GM23248 (cell line): ENCODE results near the gene MYO18B. TPM values are rescaled to one million over a fixed set of nuclear protein-coding genes. Genes with fewer than 3 reads are reported as not detected.
"Not testable (repeated sequence)": the region's sequence is repeated elsewhere in the genome, so short reads cannot be mapped to it uniquely, and the experiment has no call there.

Experiments
- DNase-seq: peaks from one replicate; pipeline ENCODE4 v3.0.0-alpha.2; 2015
- H2AFZ ChIP-seq: fragments of 200-600 bp; sonication (generic); 2 replicates; pipeline ENCODE4 v1.6.1; 2016; ENCODE audit warnings: antibody characterized with exemption
- H3F3A ChIP-seq: fragments of 200-600 bp; sonication (generic); 2 replicates; pipeline ENCODE4 v1.6.1; 2016; ENCODE audit warnings: mild to moderate bottlenecking, antibody characterized with exemption, mixed run types; ENCODE audit not compliant: insufficient read depth
- H3K27ac ChIP-seq: fragments of 200-600 bp; sonication (generic); 2 replicates; pipeline ENCODE4 v1.5.1; 2016; ENCODE audit warnings: mild to moderate bottlenecking
- H3K27me3 ChIP-seq: fragments of 200-600 bp; sonication (generic); replicated peaks from 2 replicates; pipeline ENCODE4 v1.6.1; 2016; ENCODE audit warnings: mild to moderate bottlenecking; ENCODE audit not compliant: insufficient read depth
- H3K36me3 ChIP-seq: fragments of 200-600 bp; sonication (generic); 2 replicates; pipeline ENCODE4 v1.6.1; 2016; ENCODE audit warnings: low read depth, mild to moderate bottlenecking
- H3K4me1 ChIP-seq: fragments of 200-600 bp; sonication (generic); 2 replicates; pipeline ENCODE4 v1.6.1; 2016; ENCODE audit warnings: mild to moderate bottlenecking; ENCODE audit not compliant: insufficient read depth
- H3K4me2 ChIP-seq: fragments of 200-600 bp; sonication (generic); one replicate; pipeline ENCODE4 v1.6.1; 2016; ENCODE audit warnings: mild to moderate bottlenecking; ENCODE audit not compliant: unreplicated experiment
- H3K4me3 ChIP-seq: fragments of 200-600 bp; sonication (generic); 2 replicates; pipeline ENCODE4 v1.5.1; 2016; ENCODE audit warnings: mild to moderate bottlenecking
- H3K79me2 ChIP-seq: fragments of 200-600 bp; sonication (generic); 2 replicates; pipeline ENCODE4 v1.6.1; 2016; ENCODE audit warnings: mild to moderate bottlenecking; ENCODE audit not compliant: insufficient read depth
- H3K9ac ChIP-seq: fragments of 200-600 bp; sonication (generic); 2 replicates; pipeline ENCODE4 v1.6.1; 2016; ENCODE audit warnings: mild to moderate bottlenecking
- H3K9me2 ChIP-seq: fragments of 200-600 bp; sonication (generic); 2 replicates; pipeline ENCODE4 v1.6.1; 2016; ENCODE audit warnings: mixed run types, mild to moderate bottlenecking, moderate library complexity; ENCODE audit not compliant: insufficient read depth
- H3K9me3 ChIP-seq: fragments of 200-600 bp; sonication (generic); one replicate; pipeline ENCODE4 v1.6.1; 2017; ENCODE audit warnings: low read depth
- H4K20me1 ChIP-seq: fragments of 200-600 bp; sonication (generic); 2 replicates; pipeline ENCODE4 v1.6.0; 2016; ENCODE audit not compliant: insufficient read depth
- EZH2 ChIP-seq: fragments of 200-600 bp; sonication (generic); IDR thresholded peaks from 2 replicates; pipeline ENCODE4 v1.6.1; 2018; ENCODE audit warnings: antibody characterized with exemption, mild to moderate bottlenecking; ENCODE audit not compliant: insufficient read depth, poor library complexity, severe bottlenecking
- EZH2phosphoT487 ChIP-seq: fragments of 200-600 bp; sonication (generic); IDR thresholded peaks from 2 replicates; pipeline ENCODE4 v1.6.1; 2018; ENCODE audit warnings: antibody characterized with exemption, moderate library complexity, mild to moderate bottlenecking, low read depth; ENCODE audit not compliant: insufficient read depth
- WGBS, 2 experiments: methylation state at CpG; one replicate each; pipeline ENCODE4 v1.1.6; 2015 to 2017; ENCODE audit warnings: low lambda C conversion rate in 2 of 2, low coverage in 1 of 2; ENCODE audit errors: missing lambda C conversion rate in 2 of 2; 5-methylcytosine and 5-hydroxymethylcytosine counted together
- in situ Hi-C: fragments of 300-500 bp; cut with MboI; formaldehyde crosslinking; loops from 2 replicates; pipeline ENCODE4 v1.15.0; 2020
- polyA plus RNA-seq: library from polyadenylated mRNA; unstranded; fragments of >200 nt; fragmentation: Nextera tagmentation; extraction: Ambion mirVana; gene quantifications from 2 replicates; pipeline ENCODE4 v1.2.1, GENCODE V29; 2016
- total RNA-seq: library from RNA; depleted of rRNA; stranded (reverse); fragments of >200 nt; shearing (Covaris generic); gene quantifications from 2 replicates; pipeline ENCODE4 v1.2.3, GENCODE V29; 2014

The MYO18B gene
- total and polyA plus RNA-seq, 2 experiments from 2014 or later, result not detected

- TF ChIP-seq EZH2phosphoT487, result no peak
- no peak for TF ChIP-seq EZH2
- Histone ChIP-seq H2AFZ (no peak overlapping the region), H3K27me3 (no peaks in the 10 kb centered on the region), H3F3A (no peaks in the 10 kb centered on the region), H3K27ac (no peak overlapping the region), H3K9me3 (no peaks in the 10 kb centered on the region), H3K4me2 (no peak overlapping the region), H3K4me1 (no peaks in the 10 kb centered on the region), H3K9ac (no peak overlapping the region), H3K9me2 (no peaks in the 10 kb centered on the region), H3K36me3 (no peaks in the 10 kb centered on the region), H4K20me1 (no peaks in the 10 kb centered on the region), H3K79me2 (no peaks in the 10 kb centered on the region), H3K4me3 (no peak overlapping the region)
- DNase-seq, result no peak
- 76 to 80% methylated on average over 5 of the region's 5 CpGs for WGBS, 2 experiments
- in situ Hi-C loops, result no loop called here
These were observed 35.8 kb upstream of the MYO18B start for GRCh38 chr22:25706197-25706596.

- H4K20me1 ChIP-seq, H3K27me3 ChIP-seq, H3K27ac ChIP-seq, H3K4me3 ChIP-seq, H3K9ac ChIP-seq, in situ Hi-C loops, H3K9me3 ChIP-seq, DNase-seq, H2AFZ ChIP-seq, H3K4me2 ChIP-seq, H3F3A ChIP-seq, H3K79me2 ChIP-seq, H3K9me2 ChIP-seq, H3K4me1 ChIP-seq, H3K36me3 ChIP-seq: not testable (repeated sequence)
- WGBS, 2 experiments, result 66 to 70% methylated on average over 6 of the region's 6 CpGs
These were observed 33.6 kb upstream of the MYO18B start for GRCh38 chr22:25708430-25708829.

GRCh38 chr22:25709758-25710157, 32.2 kb upstream of the MYO18B start:
- Histone ChIP-seq H3K36me3 (no peaks in the 10 kb centered on the region), H3K27me3 (no peaks in the 10 kb centered on the region), H3K27ac (no peak overlapping the region), H3K9me2 (no peaks in the 10 kb centered on the region), H3K4me2 (no peak overlapping the region), H4K20me1 (no peaks in the 10 kb centered on the region), H3K4me3 (no peak overlapping the region), H3K9me3 (no peaks in the 10 kb centered on the region), H2AFZ (no peak overlapping the region), H3K9ac (no peak overlapping the region), H3K4me1 (no peaks in the 10 kb centered on the region), H3K79me2 (no peaks in the 10 kb centered on the region), H3F3A (no peaks in the 10 kb centered on the region)
- DNase-seq, result no peak
- in situ Hi-C loops, result no loop called here
- WGBS, 2 experiments, result 87 to 91% methylated on average over 6 of the region's 6 CpGs
- TF ChIP-seq EZH2phosphoT487 (no peak), EZH2 (no peak)

GRCh38 chr22:25710501-25710900, 31.5 kb upstream of the MYO18B start:
- DNase-seq, result no peak

GRCh38 chr22:25711491-25711890, 30.5 kb upstream of the MYO18B start:
- no peaks in the 10 kb centered on the region for H3K9me3 ChIP-seq
- DNase-seq, result no peak
- no peak overlapping the region for H3K4me3 ChIP-seq
- in situ Hi-C loops, result no loop called here
- H3K4me1 ChIP-seq, result no peaks in the 10 kb centered on the region
- no peak overlapping the region for H3K27ac ChIP-seq
- no peaks in the 10 kb centered on the region for H3K27me3 ChIP-seq
- no peak overlapping the region for H3K4me2 ChIP-seq
- H3K9me2 ChIP-seq, result no peaks in the 10 kb centered on the region
- H4K20me1 ChIP-seq, result no peaks in the 10 kb centered on the region
- H3K79me2 ChIP-seq, result no peaks in the 10 kb centered on the region
- no peaks in the 10 kb centered on the region for H3K36me3 ChIP-seq
- no peak overlapping the region for H3K9ac ChIP-seq
- WGBS, 2 experiments, result 71 to 75% methylated on average over 6 of the region's 6 CpGs
- no peak overlapping the region for H2AFZ ChIP-seq
- TF ChIP-seq EZH2, result no peak
- TF ChIP-seq EZH2phosphoT487, result no peak
- H3F3A ChIP-seq, result no peaks in the 10 kb centered on the region

More at GRCh38 chr22:25710501-25710900, 31.5 kb upstream of the MYO18B start:
- Histone ChIP-seq H3K79me2 (no peaks in the 10 kb centered on the region), H3K9ac (no peak overlapping the region), H3F3A (no peaks in the 10 kb centered on the region), H3K36me3 (no peaks in the 10 kb centered on the region), H3K9me3 (no peaks in the 10 kb centered on the region), H3K4me2 (no peak overlapping the region), H3K4me1 (no peaks in the 10 kb centered on the region), H3K4me3 (no peak overlapping the region), H3K27me3 (no peaks in the 10 kb centered on the region), H4K20me1 (no peaks in the 10 kb centered on the region), H2AFZ (no peak overlapping the region), H3K27ac (no peak overlapping the region), H3K9me2 (no peaks in the 10 kb centered on the region)
- in situ Hi-C loops, result no loop called here
- TF ChIP-seq EZH2 (no peak), EZH2phosphoT487 (no peak)
- 84 to 88% methylated on average over 7 of the region's 7 CpGs for WGBS, 2 experiments
